H9 (cell line): Measurements from ENCODE around the gene SIDT2. TPM values are rescaled to one million over a fixed set of nuclear protein-coding genes. Genes with fewer than 3 reads are reported as not detected.

Experiments
- DNase-seq: peaks from one replicate; pipeline ENCODE4 v3.0.0-alpha.2; 2017
- H2AFZ ChIP-seq: one replicate; pipeline ENCODE4 v1.6.1; 2013; ENCODE audit warnings: mild to moderate bottlenecking, low read length, control low read depth, moderate library complexity
- H2AK5ac ChIP-seq: 2 replicates; pipeline ENCODE4 v1.6.1; 2013; ENCODE audit warnings: low read length, control low read depth, mixed read lengths; ENCODE audit not compliant: insufficient read length
- H2BK120ac ChIP-seq: one replicate; pipeline ENCODE4 v1.6.1; 2013; ENCODE audit warnings: low read depth, mild to moderate bottlenecking, low read length, control low read depth, inconsistent platforms; ENCODE audit not compliant: poor library complexity, severe bottlenecking
- H2BK12ac ChIP-seq: 2 replicates; pipeline ENCODE4 v1.6.1; 2013; ENCODE audit warnings: low read length, control low read depth, mixed read lengths, low read depth; ENCODE audit not compliant: insufficient read length
- H2BK15ac ChIP-seq: 2 replicates; pipeline ENCODE4 v1.6.1; 2013; ENCODE audit warnings: low read depth, low read length, control low read depth
- H2BK20ac ChIP-seq: one replicate; pipeline ENCODE4 v1.6.1; 2013; ENCODE audit warnings: low read depth, mild to moderate bottlenecking, low read length, control low read depth, inconsistent platforms; ENCODE audit not compliant: poor library complexity, severe bottlenecking
- H2BK5ac ChIP-seq: 2 replicates; pipeline ENCODE4 v1.6.1; 2013; ENCODE audit warnings: low read length, control low read depth, mixed read lengths; ENCODE audit not compliant: insufficient read length
- H3K14ac ChIP-seq: 2 replicates; pipeline ENCODE4 v1.6.1; 2013; ENCODE audit warnings: low read length, control low read depth; ENCODE audit not compliant: insufficient read depth
- H3K18ac ChIP-seq: 2 replicates; pipeline ENCODE4 v1.6.1; 2013; ENCODE audit warnings: low read depth, mild to moderate bottlenecking, mixed read lengths, low read length, control low read depth; ENCODE audit not compliant: insufficient read length
- H3K23ac ChIP-seq: 2 replicates; pipeline ENCODE4 v1.6.1; 2013; ENCODE audit warnings: low read length, control low read depth, mixed read lengths, low read depth; ENCODE audit not compliant: insufficient read length
- H3K23me2 ChIP-seq: 2 replicates; pipeline ENCODE4 v1.6.1; 2013; ENCODE audit warnings: low read depth, mild to moderate bottlenecking, mixed read lengths, low read length, control low read depth; ENCODE audit not compliant: insufficient read length, poor library complexity, severe bottlenecking
- H3K27ac ChIP-seq: 2 replicates; pipeline ENCODE4 v1.5.1; 2013; ENCODE audit warnings: low read length, control low read depth, mixed read lengths, low read depth; ENCODE audit not compliant: insufficient read length
- H3K27me3 ChIP-seq: 2 replicates; pipeline ENCODE4 v1.6.1; 2013; ENCODE audit warnings: low read length, control low read depth, inconsistent platforms; ENCODE audit not compliant: insufficient read depth
- H3K4ac ChIP-seq: 2 replicates; pipeline ENCODE4 v1.6.1; 2013; ENCODE audit warnings: low read depth, mild to moderate bottlenecking, control low read depth, inconsistent platforms, low read length, moderate library complexity
- H3K4me1 ChIP-seq: 2 replicates; pipeline ENCODE4 v1.6.1; 2013; ENCODE audit warnings: low read length, control low read depth, inconsistent platforms; ENCODE audit not compliant: insufficient read depth
- H3K4me2 ChIP-seq: 2 replicates; pipeline ENCODE4 v1.6.1; 2013; ENCODE audit warnings: low read length, control low read depth, mixed read lengths; ENCODE audit not compliant: insufficient read length, insufficient read depth
- H3K56ac ChIP-seq: 2 replicates; pipeline ENCODE4 v1.6.1; 2013; ENCODE audit warnings: low read depth, mild to moderate bottlenecking, mixed read lengths, low read length, control low read depth; ENCODE audit not compliant: insufficient read length
- H3K79me1 ChIP-seq: 2 replicates; pipeline ENCODE4 v1.6.1; 2013; ENCODE audit warnings: low read depth, mild to moderate bottlenecking, moderate library complexity, low read length, control low read depth, inconsistent platforms; ENCODE audit not compliant: insufficient read depth, poor library complexity, severe bottlenecking
- H3K79me2 ChIP-seq: 2 replicates; pipeline ENCODE4 v1.6.1; 2013; ENCODE audit warnings: low read length, control low read depth, inconsistent platforms; ENCODE audit not compliant: insufficient read depth
- H3K9ac ChIP-seq: 2 replicates; pipeline ENCODE4 v1.6.1; 2013; ENCODE audit warnings: low read length, control low read depth, mixed read lengths; ENCODE audit not compliant: insufficient read length; ENCODE audit errors: extremely low read depth
- H3K9me3 ChIP-seq: one replicate; pipeline ENCODE4 v1.6.1; 2013; ENCODE audit warnings: low read depth, low read length, inconsistent platforms; ENCODE audit not compliant: control insufficient read depth
- H3T11ph ChIP-seq: one replicate; pipeline ENCODE4 v1.6.1; 2013; ENCODE audit warnings: mild to moderate bottlenecking, low read length, control low read depth, inconsistent platforms
- H4K20me1 ChIP-seq: one replicate; pipeline ENCODE4 v1.6.1; 2013; ENCODE audit not compliant: control insufficient read depth, insufficient read length, insufficient read depth
- H4K5ac ChIP-seq: 2 replicates; pipeline ENCODE4 v1.6.1; 2013; ENCODE audit warnings: low read depth, mild to moderate bottlenecking, mixed read lengths, low read length, control low read depth; ENCODE audit not compliant: insufficient read length
- H4K8ac ChIP-seq: replicated peaks from 2 replicates; pipeline ENCODE4 v1.6.1; 2013; ENCODE audit warnings: low read length, control low read depth, mixed read lengths, low read depth; ENCODE audit not compliant: insufficient read length
- H4K91ac ChIP-seq: 2 replicates; pipeline ENCODE4 v1.6.1; 2013; ENCODE audit warnings: low read depth, mild to moderate bottlenecking, moderate library complexity, mixed read lengths, low read length, control low read depth; ENCODE audit not compliant: insufficient read length
- H3K27ac Mint-ChIP-seq, 3 experiments: 2 replicates in 2 of 3; 3 replicates in 1 of 3; pipeline ENCODE4 v1.8.0; 2020 to 2021; ENCODE audit warnings: mixed read lengths in 3 of 3, mild to moderate bottlenecking in 1 of 3, moderate library complexity in 1 of 3
- H3K27me3 Mint-ChIP-seq: 2 replicates; pipeline ENCODE4 v1.8.0; 2021; ENCODE audit warnings: low read depth, mild to moderate bottlenecking, moderate library complexity, mixed read lengths
- H3K36me3 Mint-ChIP-seq, 3 experiments: 2 replicates in 2 of 3; 3 replicates in 1 of 3; pipeline ENCODE4 v1.8.0; 2020 to 2021; ENCODE audit warnings: low read depth in 3 of 3, mixed read lengths in 3 of 3; ENCODE audit not compliant: insufficient read depth in 1 of 3
- H3K4me1 Mint-ChIP-seq, 2 experiments: 2 replicates each; pipeline ENCODE4 v1.8.0; 2020; ENCODE audit warnings: mixed read lengths in 2 of 2
- H3K4me3 Mint-ChIP-seq, 2 experiments: 2 replicates in 1 of 2; 3 replicates in 1 of 2; pipeline ENCODE4 v1.8.0; 2020 to 2021; ENCODE audit warnings: mild to moderate bottlenecking in 2 of 2, mixed read lengths in 2 of 2, moderate library complexity in 1 of 2
- H3K9me3 Mint-ChIP-seq, 2 experiments: 2 replicates in 1 of 2; 3 replicates in 1 of 2; pipeline ENCODE4 v1.8.0; 2020; ENCODE audit warnings: mild to moderate bottlenecking in 2 of 2, mixed read lengths in 2 of 2, moderate library complexity in 1 of 2
- CTCF ChIP-seq: fragments of 200-600 bp; sonication (generic); conservative IDR thresholded peaks from 3 replicates; pipeline ENCODE4 v1.8.0; 2021; ENCODE audit warnings: antibody characterized with exemption, mild to moderate bottlenecking
- WGBS: extraction: QIAGEN DNeasy Blood & Tissue Kit; methylation state at CpG from one replicate; pipeline ENCODE4 v1.1.7; 2013; ENCODE audit warnings: missing lambda C conversion rate, low lambda C conversion rate, mixed read lengths; ENCODE audit not compliant: insufficient read length; ENCODE audit errors: extremely low coverage; 5-methylcytosine and 5-hydroxymethylcytosine counted together
- total RNA-seq: library from RNA; stranded (reverse); gene quantifications from 2 replicates; pipeline ENCODE4 v1.2.1, GENCODE V29; 2021

Gene SIDT2
- total RNA-seq, 1 experiment from 2014 or later, result 18.3 TPM

DNA sequence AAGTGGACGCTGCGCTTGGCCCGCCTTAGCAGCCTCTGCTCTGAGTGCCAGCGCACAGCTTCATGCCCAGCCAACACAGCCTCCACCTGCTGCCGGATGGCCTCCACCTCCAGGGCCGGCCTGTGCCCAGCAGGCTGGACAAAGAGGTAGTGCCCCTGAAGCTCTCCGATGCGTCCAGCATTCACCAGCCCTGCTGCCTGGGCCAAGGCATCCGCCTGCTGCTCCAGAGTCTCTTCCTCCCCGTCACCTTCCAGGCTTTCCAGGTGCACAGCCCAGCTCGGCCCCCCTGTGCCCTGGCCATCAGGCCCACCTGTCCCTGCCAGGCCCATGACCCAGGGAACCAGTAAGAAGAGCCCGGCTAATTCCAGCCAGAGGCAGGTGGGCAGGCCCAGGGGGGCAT is 50.9 kb downstream of the SIDT2 start:
- no peak overlapping the region for H3K27ac ChIP-seq
- no peak overlapping the region for H2AK5ac ChIP-seq
- H3K9me3 ChIP-seq, result no peaks in the 10 kb centered on the region
- H2BK15ac ChIP-seq, result no peak overlapping the region
- DNase-seq, result no peak
- H4K8ac ChIP-seq, result no peak overlapping the region
- no peak overlapping the region for H3T11ph ChIP-seq
- no peak overlapping the region for H3K18ac ChIP-seq
- WGBS, result no CpG with 5 or more reads among the region's 12 CpGs
- no peaks in the 10 kb centered on the region for H3K4me1 ChIP-seq
- no peak overlapping the region; a peak in 1 of 5 replicates for H3K4me3 Mint-ChIP-seq
- no peak overlapping the region for H3K27ac Mint-ChIP-seq
- H3K36me3 Mint-ChIP-seq, result peaks cover 6 to 44% (median 17%) of the 10 kb centered on the region in 3 experiments; a peak in 5 of 7 replicates
- H2BK20ac ChIP-seq, result no peak overlapping the region
- H2BK12ac ChIP-seq, result no peak overlapping the region
- H2BK120ac ChIP-seq, result no peak overlapping the region
- no peaks in the 10 kb centered on the region for H3K9me3 Mint-ChIP-seq
- H3K4me1 Mint-ChIP-seq, result peaks cover 24 to 26% of the 10 kb centered on the region in 2 experiments
- H4K5ac ChIP-seq, result no peak overlapping the region
- H3K23me2 ChIP-seq, result peaks cover 15% of the 10 kb centered on the region
- no peak overlapping the region for H3K4ac ChIP-seq
- H3K4me2 ChIP-seq, result no peak overlapping the region
- no peaks in the 10 kb centered on the region for H3K79me1 ChIP-seq
- H3K27me3 ChIP-seq, result no peaks in the 10 kb centered on the region
- no peaks in the 10 kb centered on the region; the same call in 1 of the 2 replicates for H3K27me3 Mint-ChIP-seq
- no peak for TF ChIP-seq CTCF
- H2BK5ac ChIP-seq, result no peak overlapping the region
- no peak overlapping the region for H4K91ac ChIP-seq
- no peak overlapping the region for H3K56ac ChIP-seq
- no peak overlapping the region for H3K9ac ChIP-seq
- H3K23ac ChIP-seq, result no peak overlapping the region
- H3K14ac ChIP-seq, result no peak overlapping the region
- no peak overlapping the region for H2AFZ ChIP-seq
- H3K79me2 ChIP-seq, result no peaks in the 10 kb centered on the region
- no peaks in the 10 kb centered on the region for H4K20me1 ChIP-seq
